IMR-90 (cell line): ENCODE data around the gene CRACDL. TPM values are rescaled to one million over a fixed set of nuclear protein-coding genes. Genes with fewer than 3 reads are reported as not detected.

Source experiments
- ATAC-seq: fragments of 200-7000 bp; cut with Tn5 transposase; 2 replicates; pipeline ENCODE4 v1.9.1; 2020; ENCODE audit warnings: low read depth, mild to moderate bottlenecking, moderate library complexity
- BruUV-seq: library from RNA; stranded (reverse); fragments of 400-500 nt; replicated peaks from 2 replicates; lab custom pipeline; 2021; lab: Mats Ljungman, UMichigan
- CTCF ChIA-PET: fragments of 300-600 bp; formaldehyde crosslinking; extraction: SDS; loops from one replicate; lab custom pipeline; 2021; ENCODE audit warnings: antibody characterized with exemption; lab: Yijun Ruan, JAX
- POLR2A ChIA-PET: fragments of 300-600 bp; sonication (Branson Sonifier 250); formaldehyde crosslinking; loops from one replicate; lab custom pipeline; 2022; ENCODE audit warnings: antibody characterized with exemption; ENCODE audit not compliant: unreplicated experiment; lab: Charles Lee
- DNase-seq: peaks from one replicate; pipeline ENCODE4 v3.0.0; 2013
- H2AFZ ChIP-seq: replicated peaks from 2 replicates; pipeline ENCODE3; 2013; ENCODE audit warnings: low read length, mild to moderate bottlenecking; ENCODE audit not compliant: poor library complexity
- H2AK5ac ChIP-seq: 2 replicates; pipeline ENCODE4 v1.6.1; 2013; ENCODE audit warnings: low read depth, low read length, inconsistent platforms
- H2AK9ac ChIP-seq: replicated peaks from 2 replicates; pipeline ENCODE3; 2013; ENCODE audit warnings: mild to moderate bottlenecking, low read depth, low read length, moderate library complexity; ENCODE audit not compliant: poor library complexity
- H2BK120ac ChIP-seq: 2 replicates; pipeline ENCODE4 v1.6.1; 2013; ENCODE audit warnings: low read depth, low read length, inconsistent platforms
- H2BK15ac ChIP-seq: 3 replicates; pipeline ENCODE4 v1.6.1; 2013; ENCODE audit warnings: low read depth, low read length, inconsistent platforms
- H2BK20ac ChIP-seq: 2 replicates; pipeline ENCODE4 v1.6.1; 2013; ENCODE audit warnings: low read depth, mild to moderate bottlenecking, inconsistent platforms, low read length, moderate library complexity
- H2BK5ac ChIP-seq: 2 replicates; pipeline ENCODE4 v1.6.1; 2013; ENCODE audit warnings: mild to moderate bottlenecking, low read depth, low read length, inconsistent platforms; ENCODE audit not compliant: poor library complexity, severe bottlenecking
- H3K14ac ChIP-seq: replicated peaks from 2 replicates; pipeline ENCODE4 v1.6.1; 2013; ENCODE audit warnings: low read depth, low read length, inconsistent platforms
- H3K18ac ChIP-seq: 2 replicates; pipeline ENCODE4 v1.6.1; 2013; ENCODE audit warnings: low read depth, low read length, control low read depth
- H3K23ac ChIP-seq: 2 replicates; pipeline ENCODE4 v1.6.1; 2013; ENCODE audit warnings: low read depth, low read length, inconsistent platforms
- H3K27ac ChIP-seq: 2 replicates; pipeline ENCODE4 v1.5.1; 2013; ENCODE audit warnings: mild to moderate bottlenecking, control low read depth, low read length; ENCODE audit not compliant: insufficient read depth
- H3K27me3 ChIP-seq: 2 replicates; pipeline ENCODE4 v1.6.1; 2013; ENCODE audit warnings: low read length; ENCODE audit not compliant: control insufficient read depth, insufficient read depth
- H3K36me3 ChIP-seq: 2 replicates; pipeline ENCODE4 v1.6.1; 2013; ENCODE audit warnings: low read length, mixed read lengths; ENCODE audit not compliant: control insufficient read depth, insufficient read depth
- H3K4ac ChIP-seq: 2 replicates; pipeline ENCODE4 v1.6.1; 2013; ENCODE audit warnings: low read depth, low read length, inconsistent platforms
- H3K4me1 ChIP-seq: 2 replicates; pipeline ENCODE4 v1.6.1; 2013; ENCODE audit warnings: low read length, mixed read lengths; ENCODE audit not compliant: control insufficient read depth, insufficient read depth
- H3K4me2 ChIP-seq: 2 replicates; pipeline ENCODE4 v1.6.1; 2013; ENCODE audit warnings: low read depth, mild to moderate bottlenecking, control low read depth, low read length, moderate library complexity
- H3K4me3 ChIP-seq: 2 replicates; pipeline ENCODE4 v1.5.1; 2013; ENCODE audit warnings: low read depth, mild to moderate bottlenecking, control low read depth, low read length, moderate library complexity; ENCODE audit not compliant: insufficient read depth
- H3K56ac ChIP-seq: 2 replicates; pipeline ENCODE4 v1.6.1; 2013; ENCODE audit warnings: low read length, inconsistent platforms; ENCODE audit not compliant: insufficient read depth; ENCODE audit errors: extremely low read depth
- H3K79me1 ChIP-seq, 2 experiments: 2 replicates each; pipeline ENCODE4 v1.6.1; 2013; ENCODE audit warnings: low read length in 2 of 2, inconsistent platforms in 1 of 2, low read depth in 1 of 2
- H3K9ac ChIP-seq: 2 replicates; pipeline ENCODE4 v1.6.1; 2013; ENCODE audit warnings: low read depth, low read length, control low read depth
- H3K9me1 ChIP-seq: 2 replicates; pipeline ENCODE4 v1.6.1; 2013; ENCODE audit warnings: low read length, inconsistent platforms; ENCODE audit not compliant: insufficient read depth
- H3K9me3 ChIP-seq: 2 replicates; pipeline ENCODE4 v1.6.1; 2013; ENCODE audit warnings: low read length; ENCODE audit not compliant: control insufficient read depth, insufficient read depth
- H4K20me1 ChIP-seq: 2 replicates; pipeline ENCODE4 v1.6.1; 2013; ENCODE audit warnings: low read length, inconsistent platforms; ENCODE audit not compliant: insufficient read depth
- H4K5ac ChIP-seq: 2 replicates; pipeline ENCODE4 v1.6.1; 2013; ENCODE audit warnings: mild to moderate bottlenecking, low read depth, low read length, control low read depth
- H4K8ac ChIP-seq, 2 experiments: 2 replicates each; pipeline ENCODE4 v1.6.1; 2013; ENCODE audit warnings: low read depth in 2 of 2, low read length in 2 of 2, control low read depth in 1 of 2, inconsistent platforms in 1 of 2
- H4K91ac ChIP-seq: 2 replicates; pipeline ENCODE4 v1.6.1; 2013; ENCODE audit warnings: low read depth, low read length, inconsistent platforms; ENCODE audit not compliant: insufficient read depth
- BHLHE40 ChIP-seq: fragments of 150-350 bp; IDR thresholded peaks from 2 replicates; pipeline ENCODE4 v1.6.1; 2016; ENCODE audit warnings: mild to moderate bottlenecking, low read depth, low read length
- CEBPB ChIP-seq: IDR thresholded peaks from 2 replicates; pipeline ENCODE4 v1.6.1; 2012; ENCODE audit warnings: low read depth, low read length, improper control_type of control experiment
- CHD1 ChIP-seq: IDR thresholded peaks from 2 replicates; pipeline ENCODE4 v1.6.1; 2012; ENCODE audit warnings: low read depth, low read length, improper control_type of control experiment
- FOS ChIP-seq: fragments of 150-350 bp; IDR thresholded peaks from 2 replicates; pipeline ENCODE4 v1.6.1; 2016; ENCODE audit warnings: low read depth, low read length
- MAFK ChIP-seq: IDR thresholded peaks from 2 replicates; pipeline ENCODE4 v1.6.1; 2012; ENCODE audit warnings: low read depth, low read length, improper control_type of control experiment
- MAZ ChIP-seq: IDR thresholded peaks from 2 replicates; pipeline ENCODE4 v1.6.1; 2012; ENCODE audit warnings: low read depth, mild to moderate bottlenecking, low read length, improper control_type of control experiment, moderate library complexity, borderline replicate concordance
- MXI1 ChIP-seq: IDR thresholded peaks from 2 replicates; pipeline ENCODE4 v1.6.1; 2012; ENCODE audit warnings: low read depth, mild to moderate bottlenecking, low read length, moderate library complexity, borderline replicate concordance
- NFE2L2 ChIP-seq: fragments of 150-350 bp; IDR thresholded peaks from 2 replicates; pipeline ENCODE4 v1.6.1; 2016; ENCODE audit warnings: low read depth, mild to moderate bottlenecking, low read length
- POLR2A ChIP-seq: IDR thresholded peaks from 2 replicates; pipeline ENCODE4 v1.6.1; 2012; ENCODE audit warnings: mild to moderate bottlenecking, low read depth, low read length
- RAD21 ChIP-seq: IDR thresholded peaks from 2 replicates; pipeline ENCODE4 v1.6.1; 2012; ENCODE audit warnings: low read length, improper control_type of control experiment
- RCOR1 ChIP-seq: IDR thresholded peaks from 2 replicates; pipeline ENCODE4 v1.6.1; 2012; ENCODE audit warnings: mild to moderate bottlenecking, low read length, improper control_type of control experiment; ENCODE audit not compliant: insufficient replicate concordance
- RFX5 ChIP-seq: IDR thresholded peaks from 2 replicates; pipeline ENCODE4 v1.8.0; 2012; ENCODE audit warnings: low read depth, mild to moderate bottlenecking, low read length, moderate library complexity
- SMC3 ChIP-seq: fragments of 150-350 bp; IDR thresholded peaks from 2 replicates; pipeline ENCODE4 v1.6.1; 2016; ENCODE audit warnings: low read depth, mild to moderate bottlenecking, antibody characterized with exemption, low read length, moderate library complexity
- WGBS, 2 experiments: methylation state at CpG; one replicate each; pipeline versions ENCODE4 v1.1.5 to v1.1.7; 2013; ENCODE audit warnings: missing lambda C conversion rate in 2 of 2; ENCODE audit not compliant: insufficient read length in 1 of 2; ENCODE audit errors: extremely low coverage in 2 of 2; 5-methylcytosine and 5-hydroxymethylcytosine counted together
- dilution Hi-C: fragments of 300-500 bp; cut with HindIII; formaldehyde crosslinking; loops from one replicate; pipeline ENCODE4 v1.14.3; 2018; ENCODE audit warnings: low sequenced_read_pairs; ENCODE audit not compliant: unreplicated experiment
- in situ Hi-C: fragments of 300-500 bp; cut with MboI; formaldehyde crosslinking; loops from 3 replicates; pipeline ENCODE4 v1.14.3; 2019; ENCODE audit warnings: low sequenced_read_pairs, inconsistent platforms, mixed read lengths
- intact Hi-C: fragments of 100-400 bp; cut with micrococcal nuclease; formaldehyde crosslinking; loops from 2 replicates; pipeline ENCODE4 v1.10.0; 2022
- polyA plus RNA-seq, 3 experiments: library from polyadenylated mRNA; depleted of rRNA; stranded (reverse); fragments of >200 nt; gene quantifications; 2 replicates each; pipeline ENCODE4 v1.2.3, GENCODE V29; 2012; ENCODE audit warnings: low replicate concordance in 1 of 3
- total RNA-seq: library from RNA; depleted of rRNA; stranded (reverse); fragments of >200 nt; gene quantifications from 2 replicates; pipeline ENCODE4 v1.2.3, GENCODE V29; 2012
- TF ChIP-seq, protein P1 (sequence below): fragments of 150-350 bp; IDR thresholded peaks from 2 replicates; pipeline ENCODE4 v1.6.1; 2017; ENCODE audit warnings: mild to moderate bottlenecking, antibody characterized with exemption, low read length, low read depth
- TF ChIP-seq, protein P2 (sequence below): fragments of 150-350 bp; IDR thresholded peaks from 2 replicates; pipeline ENCODE4 v1.6.1; 2016; ENCODE audit warnings: low read depth, mild to moderate bottlenecking, low read length, moderate library complexity, borderline replicate concordance
- TF ChIP-seq, protein P3 (sequence below): conservative IDR thresholded peaks from 2 replicates; pipeline ENCODE4 v1.5.1; 2012; ENCODE audit warnings: mild to moderate bottlenecking, low read depth, low read length, improper control_type of control experiment

The CRACDL gene
- total and polyA plus RNA-seq, 2 of the 4 experiments (the other 2 are of a cell fraction) = not detected

DNA sequence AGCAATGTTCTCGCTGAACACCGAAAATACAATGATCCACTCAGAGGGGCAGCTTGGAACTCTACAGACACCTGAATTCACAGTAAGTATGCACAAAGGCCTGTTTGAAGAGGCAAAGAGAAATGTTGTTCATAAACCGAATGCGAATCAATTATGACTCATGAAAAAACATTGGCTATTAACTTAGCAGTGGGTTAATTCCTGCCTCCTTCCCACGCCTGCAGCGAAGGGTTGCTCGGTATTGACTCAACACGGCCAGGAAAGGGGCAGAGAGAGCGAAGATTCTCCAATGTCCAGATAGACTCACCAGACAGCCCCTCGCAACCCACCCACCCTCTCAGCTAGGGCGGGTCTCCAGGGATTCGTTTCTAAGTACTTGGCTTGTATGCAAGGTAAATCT lies 9.4 kb downstream of the CRACDL start:
- Histone ChIP-seq H3K14ac (no peak overlapping the region), H3K56ac (no peak overlapping the region), H4K8ac (no peak overlapping the region), H3K36me3 (no peaks in the 10 kb centered on the region), H3K18ac (no peak overlapping the region), H3K27ac (no peak overlapping the region), H4K20me1 (no peaks in the 10 kb centered on the region), H2AFZ (no peak overlapping the region), H3K4ac (no peak overlapping the region), H2BK5ac (no peak overlapping the region), H2AK5ac (no peak overlapping the region), H3K4me3 (no peak overlapping the region), H3K9me1 (no peaks in the 10 kb centered on the region), H3K27me3 (peaks cover 4% of the 10 kb centered on the region), H3K79me1 (no peaks in the 10 kb centered on the region), H4K5ac (no peak overlapping the region), H3K4me2 (no peak overlapping the region), H3K4me1 (no peaks in the 10 kb centered on the region), H2BK15ac (no peak overlapping the region), H3K23ac (no peak overlapping the region), H4K91ac (no peak overlapping the region), H2AK9ac (no peak overlapping the region), H3K9ac (no peak overlapping the region), H2BK20ac (no peak overlapping the region), H2BK120ac (no peak overlapping the region), H3K9me3 (no peaks in the 10 kb centered on the region)
- WGBS, 2 experiments = no CpG with 5 or more reads among the region's 12 CpGs
- DNase-seq = no peak
- TF ChIP-seq FOS (no peak), CHD1 (no peak), RCOR1 (no peak), POLR2A (no peak), MXI1 (no peak), MAZ (no peak), CEBPB (no peak), NFE2L2 (no peak), BHLHE40 (no peak), RAD21 (no peak), SMC3 (no peak), MAFK (no peak), RFX5 (no peak)
- TF ChIP-seq, protein P1, sequence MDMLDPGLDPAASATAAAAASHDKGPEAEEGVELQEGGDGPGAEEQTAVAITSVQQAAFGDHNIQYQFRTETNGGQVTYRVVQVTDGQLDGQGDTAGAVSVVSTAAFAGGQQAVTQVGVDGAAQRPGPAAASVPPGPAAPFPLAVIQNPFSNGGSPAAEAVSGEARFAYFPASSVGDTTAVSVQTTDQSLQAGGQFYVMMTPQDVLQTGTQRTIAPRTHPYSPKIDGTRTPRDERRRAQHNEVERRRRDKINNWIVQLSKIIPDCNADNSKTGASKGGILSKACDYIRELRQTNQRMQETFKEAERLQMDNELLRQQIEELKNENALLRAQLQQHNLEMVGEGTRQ = no peak
- TF ChIP-seq, protein P2, sequence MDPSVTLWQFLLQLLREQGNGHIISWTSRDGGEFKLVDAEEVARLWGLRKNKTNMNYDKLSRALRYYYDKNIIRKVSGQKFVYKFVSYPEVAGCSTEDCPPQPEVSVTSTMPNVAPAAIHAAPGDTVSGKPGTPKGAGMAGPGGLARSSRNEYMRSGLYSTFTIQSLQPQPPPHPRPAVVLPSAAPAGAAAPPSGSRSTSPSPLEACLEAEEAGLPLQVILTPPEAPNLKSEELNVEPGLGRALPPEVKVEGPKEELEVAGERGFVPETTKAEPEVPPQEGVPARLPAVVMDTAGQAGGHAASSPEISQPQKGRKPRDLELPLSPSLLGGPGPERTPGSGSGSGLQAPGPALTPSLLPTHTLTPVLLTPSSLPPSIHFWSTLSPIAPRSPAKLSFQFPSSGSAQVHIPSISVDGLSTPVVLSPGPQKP = no peak
- TF ChIP-seq, protein P3, sequence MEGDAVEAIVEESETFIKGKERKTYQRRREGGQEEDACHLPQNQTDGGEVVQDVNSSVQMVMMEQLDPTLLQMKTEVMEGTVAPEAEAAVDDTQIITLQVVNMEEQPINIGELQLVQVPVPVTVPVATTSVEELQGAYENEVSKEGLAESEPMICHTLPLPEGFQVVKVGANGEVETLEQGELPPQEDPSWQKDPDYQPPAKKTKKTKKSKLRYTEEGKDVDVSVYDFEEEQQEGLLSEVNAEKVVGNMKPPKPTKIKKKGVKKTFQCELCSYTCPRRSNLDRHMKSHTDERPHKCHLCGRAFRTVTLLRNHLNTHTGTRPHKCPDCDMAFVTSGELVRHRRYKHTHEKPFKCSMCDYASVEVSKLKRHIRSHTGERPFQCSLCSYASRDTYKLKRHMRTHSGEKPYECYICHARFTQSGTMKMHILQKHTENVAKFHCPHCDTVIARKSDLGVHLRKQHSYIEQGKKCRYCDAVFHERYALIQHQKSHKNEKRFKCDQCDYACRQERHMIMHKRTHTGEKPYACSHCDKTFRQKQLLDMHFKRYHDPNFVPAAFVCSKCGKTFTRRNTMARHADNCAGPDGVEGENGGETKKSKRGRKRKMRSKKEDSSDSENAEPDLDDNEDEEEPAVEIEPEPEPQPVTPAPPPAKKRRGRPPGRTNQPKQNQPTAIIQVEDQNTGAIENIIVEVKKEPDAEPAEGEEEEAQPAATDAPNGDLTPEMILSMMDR = no peak
- intact Hi-C loops (no loop called here), in situ Hi-C loops (no loop called here), dilution Hi-C loops (no loop called here)
- ChIA-PET POLR2A (no interaction called here), CTCF (no interaction called here)
- no TSS peak for BruUV-seq
- no peak for ATAC-seq
